Muscle layer of duodenum (tissue), 2 donors: ENCODE measurements around the gene PLAC1.

Experiments used
- H3K27ac ChIP-seq: one replicate; pipeline ENCODE4 v1.7.0; 2013; ENCODE audit warnings: mild to moderate bottlenecking, low read length
- H3K27me3 ChIP-seq: one replicate; pipeline ENCODE4 v1.7.0; 2013; ENCODE audit warnings: low read depth, mild to moderate bottlenecking, control low read depth, low read length
- H3K36me3 ChIP-seq, 2 donors: one replicate each; pipeline ENCODE4 v1.7.0; 2013; ENCODE audit warnings: low read length in 2 of 2, control low read depth in 1 of 2, mild to moderate bottlenecking in 1 of 2; ENCODE audit not compliant: insufficient read depth in 2 of 2, control insufficient read depth in 1 of 2
- H3K4me1 ChIP-seq, 2 donors: one replicate each; pipeline ENCODE4 v1.7.0; 2013; ENCODE audit warnings: low read length in 2 of 2, mild to moderate bottlenecking in 2 of 2, control low read depth in 1 of 2, moderate library complexity in 1 of 2; ENCODE audit not compliant: insufficient read depth in 2 of 2, control insufficient read depth in 1 of 2
- H3K4me3 ChIP-seq, 2 donors: one replicate each; pipeline ENCODE4 v1.7.0; 2013; ENCODE audit warnings: low read length in 2 of 2, low read depth in 1 of 2, mild to moderate bottlenecking in 1 of 2
- H3K9me3 ChIP-seq, 2 donors: one replicate each; pipeline ENCODE4 v1.7.0; 2013; ENCODE audit warnings: low read length in 2 of 2, control low read depth in 1 of 2, mild to moderate bottlenecking in 1 of 2; ENCODE audit not compliant: control insufficient read depth in 1 of 2
- donor health status: healthy.

The PLAC1 gene, protein sequence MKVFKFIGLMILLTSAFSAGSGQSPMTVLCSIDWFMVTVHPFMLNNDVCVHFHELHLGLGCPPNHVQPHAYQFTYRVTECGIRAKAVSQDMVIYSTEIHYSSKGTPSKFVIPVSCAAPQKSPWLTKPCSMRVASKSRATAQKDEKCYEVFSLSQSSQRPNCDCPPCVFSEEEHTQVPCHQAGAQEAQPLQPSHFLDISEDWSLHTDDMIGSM

DNA sequence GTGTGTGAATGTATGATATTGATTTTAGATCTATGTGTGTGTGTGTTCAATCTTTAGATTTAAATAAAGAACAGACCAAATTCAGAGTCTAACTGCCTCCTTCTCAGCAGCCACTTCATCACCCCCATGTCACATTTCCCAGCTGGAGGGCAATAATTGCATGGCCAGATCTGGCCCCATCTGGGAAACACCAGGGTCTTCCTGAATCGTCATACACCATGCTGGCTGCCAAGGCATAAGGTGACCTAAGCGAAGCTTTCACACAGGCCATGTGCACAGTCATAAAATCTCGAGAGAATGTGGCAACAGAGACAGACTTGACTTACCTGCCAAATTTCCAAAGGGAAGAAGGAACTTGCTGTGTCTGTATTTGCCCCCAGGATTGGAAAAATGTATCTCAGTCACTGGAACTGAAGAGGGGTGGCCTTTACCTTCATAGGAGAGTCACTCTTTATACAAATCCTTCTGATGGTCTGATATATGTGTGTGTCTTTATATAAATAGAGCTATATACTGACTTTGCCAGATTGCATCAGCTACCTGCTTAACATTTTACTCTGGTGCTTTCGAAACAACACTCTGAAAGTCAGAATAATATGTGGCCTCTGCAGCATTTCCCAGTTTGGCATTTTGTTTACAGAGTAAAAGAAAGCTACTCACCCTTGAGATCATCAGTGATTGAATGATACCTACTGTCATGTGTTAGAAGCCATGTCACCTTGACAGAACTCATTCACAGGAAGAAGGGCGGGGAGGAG lies at the start of gene PLAC1:
PLAC1 (minus strand) TSS at position 470 of the 758 bp plus-strand sequence. CDS start 91,789 bp downstream, outside the sequence.
- Histone ChIP-seq H3K4me3 (no peak within 1 kb of the TSS), H3K27ac (no peak within 1 kb of the TSS), H3K9me3 (no peaks in the 10 kb centered on the region), H3K36me3 (no peaks in the 10 kb centered on the region), H3K4me1 (no peaks in the 10 kb centered on the region), H3K27me3 (no peaks in the 10 kb centered on the region)

DNA sequence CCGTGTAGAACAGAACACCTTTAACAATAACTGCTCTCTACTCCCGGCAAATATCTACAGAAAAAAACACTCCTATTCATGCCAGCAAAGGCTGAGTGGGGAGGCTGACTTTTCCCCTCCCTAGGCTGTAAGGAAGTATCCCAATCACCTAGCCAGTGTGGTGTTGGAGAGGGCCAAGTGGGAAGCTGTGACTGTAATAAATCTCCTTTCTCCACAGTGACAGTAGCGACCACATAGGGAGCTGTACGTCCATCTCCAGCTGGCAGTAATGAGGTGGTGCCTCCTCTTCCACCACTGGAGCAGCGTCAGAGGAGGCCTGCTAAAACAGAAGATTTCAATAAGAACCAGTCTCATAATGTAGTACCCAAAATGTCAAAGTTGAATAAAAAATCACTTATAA lies 47.9 kb upstream of the PLAC1 start:
- Histone ChIP-seq H3K9me3 (no peaks in the 10 kb centered on the region), H3K27ac (no peak overlapping the region), H3K27me3 (no peaks in the 10 kb centered on the region), H3K4me1 (no peaks in the 10 kb centered on the region), H3K4me3 (no peak overlapping the region), H3K36me3 (no peaks in the 10 kb centered on the region)

DNA sequence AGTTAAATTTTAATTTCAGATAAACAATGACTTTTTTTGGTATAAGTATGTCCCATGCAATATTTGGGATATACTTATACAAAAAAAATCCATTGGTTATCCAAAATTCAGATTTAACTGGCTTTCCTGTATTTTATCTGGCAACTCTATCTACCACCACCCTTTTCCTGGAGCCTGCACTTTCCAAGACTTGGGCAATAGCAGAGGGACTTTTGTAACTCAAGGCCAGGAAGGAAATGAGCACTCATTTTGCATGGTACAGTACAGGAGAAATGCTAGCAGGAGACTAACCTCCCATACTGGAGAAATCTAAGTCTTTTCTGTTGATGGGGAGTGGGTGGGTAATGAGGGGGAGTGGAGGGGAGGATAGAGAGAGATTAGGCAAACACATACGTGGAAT lies 37.7 kb upstream of the PLAC1 start:
- no peaks in the 10 kb centered on the region for H3K9me3 ChIP-seq
- H3K36me3 ChIP-seq = no peaks in the 10 kb centered on the region
- H3K4me1 ChIP-seq = no peaks in the 10 kb centered on the region
- no peaks in the 10 kb centered on the region for H3K27me3 ChIP-seq
- H3K27ac ChIP-seq = no peak overlapping the region
- H3K4me3 ChIP-seq = no peak overlapping the region

DNA sequence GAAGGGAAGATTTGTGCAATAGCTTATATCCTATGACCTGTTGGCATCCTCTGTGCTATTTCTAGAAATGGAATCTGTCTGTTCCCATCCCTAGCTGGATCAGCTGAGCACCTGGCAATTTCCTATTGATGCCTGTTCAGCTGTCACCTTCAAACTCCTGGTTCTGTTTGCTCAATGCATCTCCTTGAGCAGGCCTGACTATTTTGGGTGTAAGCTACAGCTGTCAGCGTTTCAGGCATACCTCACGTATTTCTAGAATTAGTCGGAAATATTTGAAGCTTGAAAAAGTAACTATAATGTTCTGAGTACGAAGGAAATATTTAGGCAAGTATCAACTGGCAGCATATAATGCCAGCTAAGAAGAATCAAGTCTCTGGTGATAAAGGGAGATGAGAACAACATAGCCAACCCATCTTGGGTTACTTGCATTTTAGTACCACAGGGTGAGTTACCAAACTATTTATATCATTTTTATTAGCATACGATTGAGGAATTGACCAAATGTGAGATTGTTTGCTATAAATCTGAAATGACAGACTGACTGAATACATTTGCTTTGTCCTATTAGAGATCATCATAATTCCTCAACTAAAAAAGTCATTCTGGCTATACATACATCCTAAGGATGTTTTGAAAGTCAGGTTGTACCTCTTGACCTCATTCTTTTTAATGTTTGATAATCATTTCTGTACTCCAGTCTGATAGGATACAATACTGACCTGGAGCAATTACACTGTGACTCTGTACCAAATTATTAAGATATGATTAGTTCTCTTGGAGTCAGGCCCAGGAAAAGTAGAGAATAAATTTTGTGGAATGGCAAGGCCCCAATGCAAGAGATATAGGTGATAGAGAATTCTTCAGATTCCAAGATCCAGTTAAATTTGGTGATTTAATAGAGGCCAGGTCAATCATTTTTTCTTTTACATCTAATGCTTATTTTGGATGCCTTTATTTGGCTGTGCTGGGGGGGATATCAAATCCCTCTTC lies 36.4 kb upstream of the PLAC1 start:
- no peaks in the 10 kb centered on the region for H3K9me3 ChIP-seq
- H3K36me3 ChIP-seq = no peaks in the 10 kb centered on the region
- no peaks in the 10 kb centered on the region for H3K27me3 ChIP-seq
- H3K4me3 ChIP-seq = no peak overlapping the region
- H3K4me1 ChIP-seq = no peaks in the 10 kb centered on the region
- H3K27ac ChIP-seq = no peak overlapping the region

DNA sequence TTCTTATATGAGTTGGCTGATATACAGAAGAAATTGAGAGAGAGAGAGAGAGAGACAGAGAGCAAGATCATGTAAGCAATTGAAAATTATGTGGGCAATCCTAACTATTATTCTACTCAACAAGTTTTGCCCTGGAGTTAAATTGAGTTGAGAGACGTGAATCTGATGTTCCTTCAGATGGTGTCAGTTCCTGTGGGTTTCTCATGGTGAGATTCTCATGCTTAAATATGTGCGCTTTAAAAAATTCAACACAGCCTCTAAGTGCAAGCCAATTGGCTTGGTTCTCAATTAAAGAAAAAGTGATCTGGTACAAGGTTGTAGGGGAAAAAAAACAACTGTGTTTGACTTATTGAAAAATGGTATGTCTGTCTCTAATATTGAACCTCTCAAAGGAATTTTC lies 35.4 kb upstream of the PLAC1 start:
- Histone ChIP-seq H3K9me3 (no peaks in the 10 kb centered on the region), H3K4me3 (no peak overlapping the region), H3K4me1 (no peaks in the 10 kb centered on the region), H3K27me3 (no peaks in the 10 kb centered on the region), H3K36me3 (no peaks in the 10 kb centered on the region), H3K27ac (no peak overlapping the region)

DNA sequence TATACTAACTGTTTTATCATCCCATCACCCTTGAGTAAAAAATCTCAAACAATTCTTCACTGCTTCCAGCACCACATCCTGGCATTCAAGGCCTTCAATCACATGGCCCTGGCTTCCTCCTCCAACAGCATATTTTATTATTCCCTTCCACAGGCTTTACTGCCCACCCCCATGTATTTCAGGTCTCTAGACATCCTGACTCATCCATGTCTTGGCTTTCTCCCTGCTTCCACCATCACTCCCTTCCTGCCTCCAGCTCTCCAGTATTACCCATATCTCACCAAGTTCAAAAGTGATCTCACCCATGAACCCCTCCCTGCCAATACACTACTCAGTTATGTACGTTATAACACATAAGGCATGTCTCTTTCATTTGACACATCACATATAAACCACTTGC lies 34.7 kb upstream of the PLAC1 start:
- H3K4me1 ChIP-seq = no peaks in the 10 kb centered on the region
- no peaks in the 10 kb centered on the region for H3K36me3 ChIP-seq
- H3K27ac ChIP-seq = no peak overlapping the region
- H3K9me3 ChIP-seq = no peaks in the 10 kb centered on the region
- H3K4me3 ChIP-seq = no peak overlapping the region
- no peaks in the 10 kb centered on the region for H3K27me3 ChIP-seq

DNA sequence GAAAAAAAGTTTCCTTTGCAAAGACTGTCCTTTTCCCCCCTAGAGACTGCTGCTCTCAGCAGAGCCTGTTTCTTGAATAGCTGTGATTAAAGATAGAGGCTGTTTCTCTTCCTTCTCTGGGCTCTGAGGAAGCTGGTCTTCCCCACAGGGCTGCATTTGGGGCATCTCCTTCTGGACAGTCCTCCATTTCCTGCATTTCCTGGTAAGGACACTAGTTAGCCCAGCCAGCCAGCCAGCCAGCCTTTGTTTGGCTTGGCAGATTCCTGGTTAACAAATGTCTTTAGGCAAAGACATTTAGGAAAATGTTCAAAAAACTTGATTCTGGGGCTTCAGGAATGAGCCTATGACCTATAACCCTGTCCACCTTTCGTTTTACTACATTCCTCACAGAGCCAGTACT lies 34.0 kb upstream of the PLAC1 start:
- Histone ChIP-seq H3K36me3 (no peaks in the 10 kb centered on the region), H3K4me3 (no peak overlapping the region), H3K27me3 (no peaks in the 10 kb centered on the region), H3K9me3 (no peaks in the 10 kb centered on the region), H3K27ac (no peak overlapping the region), H3K4me1 (no peaks in the 10 kb centered on the region)

DNA sequence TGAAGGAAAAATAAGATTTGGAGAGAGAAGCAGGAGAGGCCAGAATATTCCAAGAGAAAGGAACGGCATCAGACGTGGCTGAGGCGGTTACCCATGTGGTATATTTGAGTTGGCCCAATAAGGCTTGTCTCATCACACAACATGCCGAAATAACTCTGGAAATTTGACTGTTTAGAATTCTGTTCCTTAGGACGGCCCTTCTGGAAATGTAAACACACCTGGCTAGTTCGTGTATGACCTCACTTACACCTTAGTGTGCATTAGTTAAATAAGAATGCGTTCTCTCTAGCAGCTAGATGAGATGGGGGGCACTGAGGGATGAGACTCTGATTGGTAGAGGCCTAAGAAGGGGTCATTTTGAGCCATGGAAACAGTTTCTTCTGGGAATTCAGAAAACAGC lies 33.2 kb upstream of the PLAC1 start:
- H3K4me3 ChIP-seq = no peak overlapping the region
- no peaks in the 10 kb centered on the region for H3K27me3 ChIP-seq
- no peaks in the 10 kb centered on the region for H3K4me1 ChIP-seq
- no peak overlapping the region for H3K27ac ChIP-seq
- no peaks in the 10 kb centered on the region for H3K36me3 ChIP-seq
- no peaks in the 10 kb centered on the region for H3K9me3 ChIP-seq

DNA sequence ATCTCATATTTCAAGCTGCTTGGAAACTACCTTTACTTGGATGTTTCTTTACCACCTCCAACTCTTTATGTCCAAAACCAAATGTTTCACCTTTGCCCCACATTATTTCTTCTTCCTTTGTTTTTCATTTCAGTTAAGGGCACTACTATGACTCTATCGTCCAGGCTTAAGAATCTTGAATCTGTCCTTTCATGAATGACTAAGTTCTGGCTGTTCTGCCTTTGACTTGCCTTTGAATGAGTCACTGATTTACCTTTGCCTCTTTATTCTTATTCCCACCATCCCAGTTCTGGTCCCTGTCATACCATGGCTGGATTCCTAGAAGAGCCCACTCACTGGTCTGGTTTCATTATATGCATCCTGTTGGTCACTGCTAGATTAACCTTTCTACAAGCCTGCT lies 30.6 kb upstream of the PLAC1 start:
- H3K4me3 ChIP-seq = no peak overlapping the region
- no peaks in the 10 kb centered on the region for H3K27me3 ChIP-seq
- no peaks in the 10 kb centered on the region for H3K9me3 ChIP-seq
- no peaks in the 10 kb centered on the region for H3K4me1 ChIP-seq
- no peaks in the 10 kb centered on the region for H3K36me3 ChIP-seq
- H3K27ac ChIP-seq = no peak overlapping the region

DNA sequence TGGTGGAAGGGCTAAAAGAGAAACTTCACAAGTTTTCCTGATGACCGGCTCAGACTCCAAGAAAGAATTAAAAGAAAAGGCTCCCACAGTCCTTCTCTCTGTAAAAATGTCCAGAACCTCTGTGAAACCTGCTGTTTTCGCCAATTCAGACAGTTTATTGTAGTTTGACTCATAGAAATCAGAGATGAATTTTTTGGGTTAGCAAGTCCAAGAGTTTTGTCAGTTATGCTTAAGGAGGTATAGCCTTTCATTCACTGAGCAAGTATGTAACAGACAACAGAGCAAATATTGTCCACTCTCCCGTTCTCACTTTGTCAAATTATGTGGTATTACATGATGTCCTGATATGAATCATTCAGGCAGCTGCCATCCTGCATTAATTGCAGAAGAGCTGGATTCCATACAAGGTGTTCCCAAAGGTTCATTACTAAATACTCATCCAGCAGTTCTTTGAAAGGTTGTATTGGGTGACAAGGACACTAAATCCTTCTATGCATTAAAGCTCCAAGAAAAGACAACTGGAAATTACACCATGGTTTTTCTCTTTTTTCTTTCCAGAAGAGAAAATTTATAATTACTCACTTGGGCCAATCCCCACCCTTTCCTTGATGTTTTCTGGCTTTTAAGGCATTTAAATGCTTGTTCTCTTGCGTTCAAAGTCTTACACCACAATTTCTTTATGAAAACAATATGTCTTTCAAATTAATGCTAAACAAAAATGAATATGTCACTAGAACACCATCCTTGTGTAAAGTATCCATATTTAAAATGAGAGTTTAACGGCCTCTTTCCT lies 30.0 kb upstream of the PLAC1 start:
- no peak overlapping the region for H3K27ac ChIP-seq
- no peak overlapping the region for H3K4me3 ChIP-seq
- H3K9me3 ChIP-seq = no peaks in the 10 kb centered on the region
- H3K36me3 ChIP-seq = no peaks in the 10 kb centered on the region
- no peaks in the 10 kb centered on the region for H3K27me3 ChIP-seq
- H3K4me1 ChIP-seq = no peaks in the 10 kb centered on the region

DNA sequence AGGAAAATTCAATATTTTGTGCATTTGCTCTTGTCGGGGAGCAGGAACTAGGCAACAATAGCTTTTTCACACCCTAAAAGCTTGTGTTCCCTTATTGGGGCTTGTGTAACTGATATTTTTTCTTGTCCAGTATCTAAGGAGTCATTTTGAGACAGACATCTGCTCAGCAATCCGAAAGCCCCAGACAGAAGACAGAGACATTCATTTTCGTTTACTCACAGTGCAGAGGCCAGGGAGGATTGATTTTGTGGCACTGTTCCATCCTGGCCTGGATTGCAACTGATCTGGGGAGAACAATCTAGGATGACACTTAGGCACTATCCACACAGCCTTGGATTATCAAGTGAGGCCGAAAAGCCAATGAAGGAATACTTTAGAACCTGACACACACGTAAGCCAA lies 27.4 kb upstream of the PLAC1 start:
- H3K27ac ChIP-seq = no peak overlapping the region
- H3K27me3 ChIP-seq = no peaks in the 10 kb centered on the region
- H3K9me3 ChIP-seq = no peaks in the 10 kb centered on the region
- H3K36me3 ChIP-seq = no peaks in the 10 kb centered on the region
- H3K4me3 ChIP-seq = no peak overlapping the region
- H3K4me1 ChIP-seq = no peaks in the 10 kb centered on the region
